Chondrocyte (in vitro differentiated cells): ENCODE data around the gene TRAPPC10. TPM values are rescaled to one million over a fixed set of nuclear protein-coding genes. Genes with fewer than 3 reads are reported as not detected.

Experiments
- DNase-seq: peaks from one replicate; pipeline ENCODE4 v3.0.0; 2021; ENCODE audit warnings: mixed read lengths, low spot score
- H3K27ac Mint-ChIP-seq: one replicate; pipeline ENCODE4 v1.8.0; 2021; ENCODE audit warnings: mild to moderate bottlenecking, moderate library complexity, mixed read lengths; ENCODE audit not compliant: unreplicated experiment
- H3K27me3 Mint-ChIP-seq: 2 replicates; pipeline ENCODE4 v1.8.0; 2021; ENCODE audit warnings: low read depth, mixed read lengths
- H3K36me3 Mint-ChIP-seq: 2 replicates; pipeline ENCODE4 v1.8.0; 2021; ENCODE audit warnings: low read depth, mixed read lengths
- H3K4me1 Mint-ChIP-seq: 2 replicates; pipeline ENCODE4 v1.8.0; 2021; ENCODE audit warnings: low read depth, mild to moderate bottlenecking, mixed read lengths
- H3K4me3 Mint-ChIP-seq: one replicate; pipeline ENCODE4 v1.8.0; 2021; ENCODE audit warnings: mild to moderate bottlenecking, moderate library complexity, mixed read lengths; ENCODE audit not compliant: unreplicated experiment
- H3K9me3 Mint-ChIP-seq: 2 replicates; pipeline ENCODE4 v1.8.0; 2021; ENCODE audit warnings: low read depth, mixed read lengths
- CTCF ChIP-seq: fragments of 200-600 bp; sonication (generic); IDR thresholded peaks from 2 replicates; pipeline ENCODE4 v1.5.0; 2021; ENCODE audit warnings: antibody characterized with exemption, mild to moderate bottlenecking, moderate library complexity
- total RNA-seq: library from RNA; stranded (reverse); gene quantifications from 3 replicates; pipeline ENCODE4 v1.2.1, GENCODE V29; 2021

The TRAPPC10 gene
- total RNA-seq, 1 donor from 2014 or later, result 31.0 TPM

DNA sequence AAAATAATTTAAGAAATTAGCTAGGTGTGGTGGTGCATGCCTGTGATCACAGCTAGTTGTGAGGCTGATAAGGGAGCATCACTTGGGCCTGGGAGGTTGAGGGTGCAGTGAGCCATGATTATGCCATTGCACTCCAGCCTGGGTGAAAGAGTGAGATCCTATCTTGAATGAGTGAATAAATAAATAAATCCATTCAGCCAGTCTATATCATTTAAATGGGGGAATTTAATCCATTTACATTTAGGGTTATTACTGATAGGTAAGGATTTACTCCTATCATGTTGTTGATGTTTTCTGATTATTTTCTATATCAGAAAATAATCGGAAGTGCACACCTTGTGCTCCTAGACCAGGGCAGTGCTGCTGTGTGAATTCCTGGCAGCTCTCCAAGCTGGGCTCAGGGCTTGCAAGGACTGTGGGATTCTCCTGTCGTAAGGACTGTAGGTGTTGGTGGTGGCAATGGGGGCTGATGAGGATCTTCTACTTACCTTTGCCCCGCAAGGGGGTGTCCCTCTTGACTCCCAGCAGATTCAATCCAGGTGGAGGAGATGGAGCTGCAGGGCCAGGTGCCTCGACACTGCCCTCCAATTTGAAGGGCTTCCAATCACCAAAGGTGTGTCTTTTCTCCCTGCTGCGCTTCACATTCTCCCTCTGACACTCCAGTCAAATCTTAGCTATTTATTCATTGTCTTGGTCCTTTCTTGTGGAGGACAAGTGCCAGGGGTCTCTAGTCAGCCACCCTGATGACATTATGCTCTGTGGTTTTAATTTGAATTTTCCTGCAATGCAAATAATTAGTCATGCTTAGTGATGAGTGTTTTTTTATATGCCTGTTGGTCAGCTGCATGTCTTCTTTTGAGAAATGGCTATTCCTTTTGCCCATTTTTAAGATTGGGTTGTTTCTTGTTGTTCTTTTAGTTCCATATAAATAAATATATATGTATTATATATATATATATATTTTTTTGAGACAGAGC is 14.1 kb upstream of the TRAPPC10 start:
- Mint-ChIP-seq H3K27ac (no peak overlapping the region), H3K4me3 (no peak overlapping the region), H3K36me3 (no peaks in the 10 kb centered on the region)

DNA sequence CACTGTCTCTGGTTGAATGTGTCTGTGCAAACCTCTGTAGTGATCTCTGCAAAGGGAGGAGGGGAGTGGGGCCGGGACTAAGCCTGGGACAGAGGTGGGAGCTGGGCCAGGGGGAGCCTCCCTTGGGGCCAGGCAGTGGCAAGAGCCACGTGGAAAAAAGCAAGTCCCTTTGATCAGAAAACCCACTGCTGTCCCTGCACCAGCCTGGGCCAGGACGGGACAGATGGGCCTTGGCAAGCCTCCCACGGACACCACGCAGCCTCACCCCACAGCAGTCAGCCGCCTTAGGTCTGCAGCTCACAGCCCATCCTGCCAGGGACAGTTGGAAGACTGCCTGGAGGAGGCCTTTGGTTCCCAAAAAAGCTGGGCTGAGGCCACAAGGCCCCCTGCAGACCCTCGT is 11.7 kb upstream of the TRAPPC10 start:
- Mint-ChIP-seq H3K27me3 (no peaks in the 10 kb centered on the region), H3K4me1 (peaks cover 7% of the 10 kb centered on the region), H3K36me3 (no peaks in the 10 kb centered on the region), H3K9me3 (peaks cover 6% of the 10 kb centered on the region), H3K4me3 (no peak overlapping the region), H3K27ac (no peak overlapping the region)
- peak; percentile 75 for DNase-seq
- no peak for TF ChIP-seq CTCF

More for the DNA sequence above, 14.1 kb upstream of the TRAPPC10 start:
- Mint-ChIP-seq H3K27me3 (no peaks in the 10 kb centered on the region), H3K9me3 (peaks cover 6% of the 10 kb centered on the region), H3K4me1 (peaks cover 5% of the 10 kb centered on the region)
- no peak for TF ChIP-seq CTCF
- peak; percentile 40 for DNase-seq

- H3K4me3 Mint-ChIP-seq, result no peak overlapping the region
- H3K9me3 Mint-ChIP-seq, result no peaks in the 10 kb centered on the region
- H3K36me3 Mint-ChIP-seq, result no peaks in the 10 kb centered on the region
- no peak overlapping the region for H3K27ac Mint-ChIP-seq
- TF ChIP-seq CTCF, result no peak
- DNase-seq, result peak; percentile 56
- peaks cover 28% of the 10 kb centered on the region for H3K4me1 Mint-ChIP-seq
- H3K27me3 Mint-ChIP-seq, result no peaks in the 10 kb centered on the region
Measured at GRCh38 chr21:44002511-44002910, 9.6 kb upstream of the TRAPPC10 start.

DNA sequence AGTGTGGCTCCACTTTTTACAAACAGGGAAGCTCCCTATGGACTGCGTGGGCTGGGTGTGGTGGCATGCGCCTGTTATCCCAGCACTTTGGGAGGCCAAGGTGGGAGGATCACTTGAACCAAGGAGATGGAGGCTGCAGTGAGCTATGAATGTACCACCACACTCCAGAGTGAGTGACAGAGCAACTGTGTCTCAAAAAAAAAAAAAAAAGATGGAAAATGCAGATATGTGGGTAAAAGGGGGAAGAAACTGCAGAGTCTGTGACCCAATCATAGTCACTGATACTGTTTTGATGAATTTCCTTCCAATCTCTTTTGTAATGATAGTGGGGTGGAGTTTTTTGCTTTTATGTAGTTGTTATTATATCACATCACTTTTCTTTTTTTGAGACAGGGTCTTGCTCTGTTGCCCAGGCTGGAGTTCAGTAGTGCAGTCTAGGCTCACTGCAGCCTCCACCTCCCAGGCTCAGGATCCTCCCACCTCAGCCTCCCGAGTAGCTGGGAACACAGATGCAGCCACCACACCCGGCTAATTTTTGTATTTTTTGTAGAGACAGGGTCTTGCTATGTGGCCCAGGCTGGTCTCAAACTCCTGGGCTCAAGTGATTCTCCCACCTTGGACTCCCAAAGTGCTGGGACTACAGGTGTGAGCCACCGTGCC is 8.7 kb upstream of the TRAPPC10 start:
- H3K36me3 Mint-ChIP-seq, result peaks cover under 1% of the 10 kb centered on the region
- no peak overlapping the region for H3K4me3 Mint-ChIP-seq
- no peak overlapping the region for H3K27ac Mint-ChIP-seq
- DNase-seq, result peak; percentile 28
- H3K9me3 Mint-ChIP-seq, result peaks cover 4% of the 10 kb centered on the region
- H3K27me3 Mint-ChIP-seq, result no peaks in the 10 kb centered on the region
- TF ChIP-seq CTCF, result no peak
- H3K4me1 Mint-ChIP-seq, result peaks cover 35% of the 10 kb centered on the region

GRCh38 chr21:44005071-44005470 is 7.0 kb upstream of the TRAPPC10 start:
- H3K27me3 Mint-ChIP-seq, result no peaks in the 10 kb centered on the region
- peaks cover 47% of the 10 kb centered on the region for H3K4me1 Mint-ChIP-seq
- no peak overlapping the region for H3K4me3 Mint-ChIP-seq
- H3K27ac Mint-ChIP-seq, result peak overlapping the region; percentile 36
- H3K9me3 Mint-ChIP-seq, result peaks cover 5% of the 10 kb centered on the region
- H3K36me3 Mint-ChIP-seq, result peaks cover 1% of the 10 kb centered on the region
- DNase-seq, result peak; percentile 36
- TF ChIP-seq CTCF, result no peak
